Left ventricle myocardium superior (tissue), 1 donor: ENCODE results near the gene KCNQ1. TPM values are rescaled to one million over a fixed set of nuclear protein-coding genes. Genes with fewer than 3 reads are reported as not detected.

Experiments
- ATAC-seq: fragments of 200-7000 bp; cut with Tn5 transposase; one replicate; pipeline ENCODE4 v1.9.1; 2020; ENCODE audit warnings: mild to moderate bottlenecking, moderate library complexity
- DNase-seq: peaks from one replicate; pipeline ENCODE4 v3.0.0-alpha.2; 2020
- intact Hi-C: fragments of 100-400 bp; cut with micrococcal nuclease; formaldehyde crosslinking; loops from one replicate; pipeline ENCODE4 v1.11.0; 2022
- total RNA-seq: library from RNA; stranded (reverse); fragmentation: NEBNext Ultra II Directional; extraction: Animal tissue kit (Norgen Biotek cat#: 25700); gene quantifications from one replicate; pipeline ENCODE4 v1.2.1, GENCODE V29; 2021
- donor health status: DM: no; HTN: yes; CAD: no; lungs with severe emphysema.

The KCNQ1 gene
- total RNA-seq, 1 donor from 2014 or later: 49.7 TPM

- intact Hi-C loops: no loop called here
- no peak for DNase-seq
Observed at GRCh38 chr11:2798951-2799761, 354.3 kb downstream of the KCNQ1 start.

GRCh38 chr11:2799881-2800654 lies 355.3 kb downstream of the KCNQ1 start:
- ATAC-seq: peak; percentile 21

More at GRCh38 chr11:2798951-2799761, 354.3 kb downstream of the KCNQ1 start:
- no peak for ATAC-seq

GRCh38 chr11:2800655-2801531 lies 356.1 kb downstream of the KCNQ1 start:
- intact Hi-C loops: no loop called here
- ATAC-seq (no peak), DNase-seq (no peak)

More at GRCh38 chr11:2799881-2800654, 355.3 kb downstream of the KCNQ1 start:
- peak; percentile 29 for DNase-seq
- intact Hi-C loops: no loop called here

GRCh38 chr11:2801711-2802388 lies 357.0 kb downstream of the KCNQ1 start:
- intact Hi-C loops: no loop called here
- no peak for ATAC-seq
- peak; percentile 24 for DNase-seq

- ATAC-seq (no peak), DNase-seq (no peak)
- intact Hi-C loops: no loop called here
Observed at GRCh38 chr11:2802389-2803185, 357.8 kb downstream of the KCNQ1 start.

GRCh38 chr11:2803186-2804091 lies 358.6 kb downstream of the KCNQ1 start:
- DNase-seq: no peak
- no peak for ATAC-seq
- intact Hi-C loops: no loop called here

GRCh38 chr11:2804189-2804588 lies 359.4 kb downstream of the KCNQ1 start:
- intact Hi-C loops: no loop called here
- ATAC-seq: no peak
- DNase-seq: no peak

GRCh38 chr11:2804701-2805387 lies 360.0 kb downstream of the KCNQ1 start:
- DNase-seq: peak; percentile 43
- intact Hi-C loops: no loop called here
- ATAC-seq: peak; percentile 20

GRCh38 chr11:2805388-2806056 lies 360.7 kb downstream of the KCNQ1 start:
- DNase-seq (no peak), ATAC-seq (no peak)
- intact Hi-C loops: no loop called here

- intact Hi-C loops: no loop called here
- no peak for ATAC-seq
- peak; percentile 29 for DNase-seq
Observed at GRCh38 chr11:2806351-2807024, 361.7 kb downstream of the KCNQ1 start.

- peak; percentile 58 for ATAC-seq
- intact Hi-C loops: no loop called here
- DNase-seq: peak; percentile 87
Observed at GRCh38 chr11:2807025-2807681, 362.3 kb downstream of the KCNQ1 start.

- peak; percentile 32 for DNase-seq
- intact Hi-C loops: no loop called here
- ATAC-seq: no peak
Observed at GRCh38 chr11:2807801-2808241, 363.0 kb downstream of the KCNQ1 start.

GRCh38 chr11:2808850-2809846 lies 364.3 kb downstream of the KCNQ1 start:
- peak; percentile 6 for DNase-seq

GRCh38 chr11:2809854-2810253 lies 365.0 kb downstream of the KCNQ1 start:
- ATAC-seq: no peak

More at GRCh38 chr11:2808850-2809846, 364.3 kb downstream of the KCNQ1 start:
- no peak for ATAC-seq
- intact Hi-C loops: no loop called here

More at GRCh38 chr11:2809854-2810253, 365.0 kb downstream of the KCNQ1 start:
- DNase-seq: no peak
- intact Hi-C loops: no loop called here
